HepG2 (cell line): ENCODE results near the gene SARS2. TPM values are rescaled to one million over a fixed set of nuclear protein-coding genes. Genes with fewer than 3 reads are reported as not detected.

Experiments
- ASH2L ChIP-seq: fragments of 300-600, 200-600 bp; sonication (generic); IDR thresholded peaks from 2 replicates; pipeline ENCODE4 v1.7.0; 2017; ENCODE audit warnings: low read depth, mild to moderate bottlenecking, moderate library complexity, mixed read lengths, low read length; ENCODE audit not compliant: insufficient read length
- CEBPB ChIP-seq: IDR thresholded peaks from 2 replicates; pipeline ENCODE4 v1.6.1; 2011; ENCODE audit warnings: low read depth, low read length, improper control_type of control experiment, borderline replicate concordance
- EHMT2 ChIP-seq: fragments of 200-600 bp; sonication (generic); IDR thresholded peaks from 2 replicates; pipeline ENCODE4 v1.7.0; 2017; ENCODE audit warnings: antibody characterized with exemption, low read depth, low read length, borderline replicate concordance
- ESRRA ChIP-seq: sonication (generic); formaldehyde crosslinking; IDR thresholded peaks from 2 replicates; pipeline ENCODE4 v1.5.1; 2020; ENCODE audit warnings: mild to moderate bottlenecking, low read depth, missing genetic modification reagents
- JUND ChIP-seq: sonication (generic); formaldehyde crosslinking; IDR thresholded peaks from 2 replicates; pipeline ENCODE4 v1.8.0; 2022; ENCODE audit warnings: mild to moderate bottlenecking, missing genetic modification reagents
- MIER3 ChIP-seq: IDR thresholded peaks from 2 replicates; pipeline ENCODE4 v1.6.1; 2016; ENCODE audit warnings: missing compliant biosample characterization, borderline replicate concordance
- RBAK ChIP-seq: sonication (generic); formaldehyde crosslinking; IDR thresholded peaks from 2 replicates; pipeline ENCODE4 v1.5.1; 2020; ENCODE audit warnings: mild to moderate bottlenecking, missing genetic modification reagents
- SPEN ChIP-seq: sonication (generic); formaldehyde crosslinking; IDR thresholded peaks from 2 replicates; pipeline ENCODE4 v1.5.1; 2020; ENCODE audit warnings: low read depth, mild to moderate bottlenecking, missing genetic modification reagents
- TAF15 ChIP-seq: fragments of 200-400 bp; formaldehyde crosslinking; IDR thresholded peaks from one replicate; pipeline ENCODE4 v1.6.1; 2018; ENCODE audit warnings: mild to moderate bottlenecking, low read depth, low read length; ENCODE audit not compliant: poor library complexity, severe bottlenecking
- TBX2 ChIP-seq: sonication (generic); formaldehyde crosslinking; IDR thresholded peaks from 2 replicates; pipeline ENCODE4 v1.5.0; 2020; ENCODE audit warnings: missing genetic modification reagents, mild to moderate bottlenecking, borderline replicate concordance
- ZBTB1 ChIP-seq: sonication (generic); formaldehyde crosslinking; IDR thresholded peaks from 2 replicates; pipeline ENCODE4 v1.4.0; 2020; ENCODE audit warnings: missing genetic modification reagents, borderline replicate concordance
- ZFP82 ChIP-seq: sonication (generic); formaldehyde crosslinking; IDR thresholded peaks from 2 replicates; pipeline ENCODE4 v1.5.1; 2020; ENCODE audit warnings: mild to moderate bottlenecking, missing genetic modification reagents, borderline replicate concordance
- ZNF354B ChIP-seq: sonication (generic); formaldehyde crosslinking; IDR thresholded peaks from 2 replicates; pipeline ENCODE4 v1.8.0; 2022; ENCODE audit warnings: mild to moderate bottlenecking, missing genetic modification reagents
- ZNF441 ChIP-seq: sonication (generic); formaldehyde crosslinking; IDR thresholded peaks from 2 replicates; pipeline ENCODE4 v1.7.0; 2021; ENCODE audit warnings: missing genetic modification reagents, borderline replicate concordance
- ZNF510 ChIP-seq: sonication (generic); formaldehyde crosslinking; IDR thresholded peaks from 2 replicates; pipeline ENCODE4 v1.4.0; 2020; ENCODE audit warnings: low read depth, mild to moderate bottlenecking, missing genetic modification reagents
- ZNF558 ChIP-seq: sonication (generic); formaldehyde crosslinking; IDR thresholded peaks from 2 replicates; pipeline ENCODE4 v1.9.0; 2022; ENCODE audit warnings: mild to moderate bottlenecking, missing genetic modification reagents, borderline replicate concordance
- ZNF562 ChIP-seq: sonication (generic); formaldehyde crosslinking; IDR thresholded peaks from 2 replicates; pipeline ENCODE4 v1.8.0; 2022; ENCODE audit warnings: missing genetic modification reagents, borderline replicate concordance
- ZNF816 ChIP-seq: sonication (generic); formaldehyde crosslinking; IDR thresholded peaks from 2 replicates; pipeline ENCODE4 v1.8.0; 2022; ENCODE audit warnings: missing genetic modification reagents, mild to moderate bottlenecking, borderline replicate concordance
- polyA plus RNA-seq, 8 experiments: library from polyadenylated mRNA; depleted of rRNA in 3 of 8; stranded (reverse) in 7 of 8; unstranded in 1 of 8; fragments of >200 nt; fragmentation: Illumina TruSeq in 4 of 8; extraction: Trizol in 4 of 8; gene quantifications; 2 replicates each; pipeline versions ENCODE4 v1.2.1 to v1.2.3, GENCODE V29; 2011 to 2016; ENCODE audit warnings: low read depth in 4 of 8, missing spikeins in 1 of 8, mixed read lengths in 1 of 8; ENCODE audit not compliant: insufficient read depth in 1 of 8
- total RNA-seq, 5 experiments: library from RNA; depleted of rRNA; stranded (reverse); fragments of >200 nt; fragmentation: Illumina TruSeq; extraction: Trizol; gene quantifications; 2 replicates each; pipeline ENCODE4 v1.2.3, GENCODE V29; 2016; ENCODE audit warnings: low read depth in 1 of 5
- TF ChIP-seq, protein P1 (sequence below): sonication (generic); formaldehyde crosslinking; IDR thresholded peaks from 2 replicates; pipeline ENCODE4 v1.8.0; 2022; ENCODE audit warnings: mild to moderate bottlenecking, missing genetic modification reagents
- TF ChIP-seq, protein P2 (sequence below): sonication (generic); formaldehyde crosslinking; IDR thresholded peaks from 2 replicates; pipeline ENCODE4 v1.4.0; 2020; ENCODE audit warnings: missing genetic modification reagents, borderline replicate concordance
- TF ChIP-seq, protein P3 (sequence below): sonication (generic); formaldehyde crosslinking; IDR thresholded peaks from 2 replicates; pipeline ENCODE4 v1.4.0; 2020; ENCODE audit warnings: low read depth, mild to moderate bottlenecking, missing genetic modification reagents
- TF ChIP-seq, protein P4 (sequence below): sonication (generic); formaldehyde crosslinking; IDR thresholded peaks from 2 replicates; pipeline ENCODE4 v1.5.0; 2020; ENCODE audit warnings: missing genetic modification reagents, mild to moderate bottlenecking, borderline replicate concordance

Gene SARS2
- total and polyA plus RNA-seq, 2 of the 13 experiments (the other 11 are each of a cell fraction or from before 2014, with no cell fraction given): 40.0 to 48.6 TPM

DNA sequence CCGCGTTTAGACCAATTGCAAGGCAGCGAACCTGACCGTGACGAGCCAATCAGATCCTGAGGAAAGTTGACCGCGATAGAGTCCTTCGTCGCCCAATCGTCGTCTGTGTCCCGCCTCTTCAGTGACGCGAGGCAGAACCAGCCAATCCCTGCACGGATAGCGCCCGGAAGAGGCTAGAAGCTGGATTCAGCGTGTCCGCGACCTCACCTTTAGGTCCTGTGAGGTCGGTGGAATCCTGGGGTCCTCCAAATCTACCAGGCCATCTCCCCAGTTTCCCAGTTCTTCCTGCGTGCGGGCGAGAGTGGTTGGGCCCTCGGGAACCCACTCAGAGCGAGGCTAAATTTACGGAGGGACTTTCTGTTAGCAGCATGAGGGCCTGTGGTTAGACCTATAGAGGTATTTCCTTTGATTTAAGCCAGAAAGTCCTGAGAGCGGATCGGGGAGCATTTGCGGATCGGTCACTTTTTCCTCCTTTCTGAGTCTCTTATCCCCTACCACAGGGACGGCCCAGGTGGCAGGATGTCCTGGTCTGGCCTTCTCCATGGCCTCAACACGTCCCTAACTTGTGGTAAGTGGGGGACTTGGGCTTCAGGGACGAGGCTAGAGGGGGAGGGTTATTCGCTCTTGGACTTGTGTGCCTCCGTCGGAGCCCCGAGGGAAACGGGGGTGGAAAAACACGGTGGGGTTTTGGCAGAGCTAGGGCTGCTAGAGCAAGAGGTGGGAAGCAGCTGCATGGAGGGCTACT is 385 bp upstream of the SARS2 start, which contains the start of gene MRPS12 (continued):
- no peak for TF ChIP-seq CEBPB
- TF ChIP-seq SPEN (CRISPR knock-in tag): no peak
- no peak for TF ChIP-seq TAF15
- TF ChIP-seq, protein P1, sequence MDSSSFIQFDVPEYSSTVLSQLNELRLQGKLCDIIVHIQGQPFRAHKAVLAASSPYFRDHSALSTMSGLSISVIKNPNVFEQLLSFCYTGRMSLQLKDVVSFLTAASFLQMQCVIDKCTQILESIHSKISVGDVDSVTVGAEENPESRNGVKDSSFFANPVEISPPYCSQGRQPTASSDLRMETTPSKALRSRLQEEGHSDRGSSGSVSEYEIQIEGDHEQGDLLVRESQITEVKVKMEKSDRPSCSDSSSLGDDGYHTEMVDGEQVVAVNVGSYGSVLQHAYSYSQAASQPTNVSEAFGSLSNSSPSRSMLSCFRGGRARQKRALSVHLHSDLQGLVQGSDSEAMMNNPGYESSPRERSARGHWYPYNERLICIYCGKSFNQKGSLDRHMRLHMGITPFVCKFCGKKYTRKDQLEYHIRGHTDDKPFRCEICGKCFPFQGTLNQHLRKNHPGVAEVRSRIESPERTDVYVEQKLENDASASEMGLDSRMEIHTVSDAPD (CRISPR knock-in tag): no peak
- TF ChIP-seq ZNF441 (CRISPR knock-in tag): peak; percentile 93
- no peak for TF ChIP-seq ESRRA (CRISPR knock-in tag)
- no peak for TF ChIP-seq ZNF558 (CRISPR knock-in tag)
- TF ChIP-seq JUND (CRISPR knock-in tag): no peak
- no peak for TF ChIP-seq TBX2 (CRISPR knock-in tag)
- TF ChIP-seq ZFP82 (CRISPR knock-in tag): no peak
- no peak for TF ChIP-seq ZNF354B (CRISPR knock-in tag)
- no peak for TF ChIP-seq MIER3 (CRISPR knock-in tag)
- no peak for TF ChIP-seq RBAK (CRISPR knock-in tag)
- 0 out of 2 replicates have a peak, but pooled peaks have one; percentile 53 for TF ChIP-seq ZNF510
- no peak for TF ChIP-seq ZBTB1 (CRISPR knock-in tag)
- no peak for TF ChIP-seq ZNF562 (CRISPR knock-in tag)
- TF ChIP-seq, protein P2, sequence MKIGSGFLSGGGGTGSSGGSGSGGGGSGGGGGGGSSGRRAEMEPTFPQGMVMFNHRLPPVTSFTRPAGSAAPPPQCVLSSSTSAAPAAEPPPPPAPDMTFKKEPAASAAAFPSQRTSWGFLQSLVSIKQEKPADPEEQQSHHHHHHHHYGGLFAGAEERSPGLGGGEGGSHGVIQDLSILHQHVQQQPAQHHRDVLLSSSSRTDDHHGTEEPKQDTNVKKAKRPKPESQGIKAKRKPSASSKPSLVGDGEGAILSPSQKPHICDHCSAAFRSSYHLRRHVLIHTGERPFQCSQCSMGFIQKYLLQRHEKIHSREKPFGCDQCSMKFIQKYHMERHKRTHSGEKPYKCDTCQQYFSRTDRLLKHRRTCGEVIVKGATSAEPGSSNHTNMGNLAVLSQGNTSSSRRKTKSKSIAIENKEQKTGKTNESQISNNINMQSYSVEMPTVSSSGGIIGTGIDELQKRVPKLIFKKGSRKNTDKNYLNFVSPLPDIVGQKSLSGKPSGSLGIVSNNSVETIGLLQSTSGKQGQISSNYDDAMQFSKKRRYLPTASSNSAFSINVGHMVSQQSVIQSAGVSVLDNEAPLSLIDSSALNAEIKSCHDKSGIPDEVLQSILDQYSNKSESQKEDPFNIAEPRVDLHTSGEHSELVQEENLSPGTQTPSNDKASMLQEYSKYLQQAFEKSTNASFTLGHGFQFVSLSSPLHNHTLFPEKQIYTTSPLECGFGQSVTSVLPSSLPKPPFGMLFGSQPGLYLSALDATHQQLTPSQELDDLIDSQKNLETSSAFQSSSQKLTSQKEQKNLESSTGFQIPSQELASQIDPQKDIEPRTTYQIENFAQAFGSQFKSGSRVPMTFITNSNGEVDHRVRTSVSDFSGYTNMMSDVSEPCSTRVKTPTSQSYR (CRISPR knock-in tag): no peak
- TF ChIP-seq ZNF816 (CRISPR knock-in tag): no peak
- TF ChIP-seq, protein P3, sequence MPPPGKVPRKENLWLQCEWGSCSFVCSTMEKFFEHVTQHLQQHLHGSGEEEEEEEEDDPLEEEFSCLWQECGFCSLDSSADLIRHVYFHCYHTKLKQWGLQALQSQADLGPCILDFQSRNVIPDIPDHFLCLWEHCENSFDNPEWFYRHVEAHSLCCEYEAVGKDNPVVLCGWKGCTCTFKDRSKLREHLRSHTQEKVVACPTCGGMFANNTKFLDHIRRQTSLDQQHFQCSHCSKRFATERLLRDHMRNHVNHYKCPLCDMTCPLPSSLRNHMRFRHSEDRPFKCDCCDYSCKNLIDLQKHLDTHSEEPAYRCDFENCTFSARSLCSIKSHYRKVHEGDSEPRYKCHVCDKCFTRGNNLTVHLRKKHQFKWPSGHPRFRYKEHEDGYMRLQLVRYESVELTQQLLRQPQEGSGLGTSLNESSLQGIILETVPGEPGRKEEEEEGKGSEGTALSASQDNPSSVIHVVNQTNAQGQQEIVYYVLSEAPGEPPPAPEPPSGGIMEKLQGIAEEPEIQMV: no peak
- TF ChIP-seq ASH2L: peak; percentile 20
- TF ChIP-seq, protein P4, sequence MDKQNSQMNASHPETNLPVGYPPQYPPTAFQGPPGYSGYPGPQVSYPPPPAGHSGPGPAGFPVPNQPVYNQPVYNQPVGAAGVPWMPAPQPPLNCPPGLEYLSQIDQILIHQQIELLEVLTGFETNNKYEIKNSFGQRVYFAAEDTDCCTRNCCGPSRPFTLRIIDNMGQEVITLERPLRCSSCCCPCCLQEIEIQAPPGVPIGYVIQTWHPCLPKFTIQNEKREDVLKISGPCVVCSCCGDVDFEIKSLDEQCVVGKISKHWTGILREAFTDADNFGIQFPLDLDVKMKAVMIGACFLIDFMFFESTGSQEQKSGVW: no peak
- TF ChIP-seq EHMT2: no peak
